ACC112 (cell line): ENCODE data around the gene SLC8A2.

Experiments used
- H2AFZ ChIP-seq: fragments of 200-600 bp; sonication (generic); one replicate; pipeline ENCODE4 v1.6.0; 2017; ENCODE audit warnings: antibody characterized with exemption, low read length; ENCODE audit not compliant: unreplicated experiment
- H3K27ac ChIP-seq: fragments of 200-600 bp; sonication (generic); 2 replicates; pipeline ENCODE4 v1.5.1; 2014; ENCODE audit warnings: low read depth, mild to moderate bottlenecking, antibody characterized with exemption, low read length, moderate library complexity
- H3K27me3 ChIP-seq: fragments of 200-600 bp; sonication (generic); 2 replicates; pipeline ENCODE4 v1.6.1; 2014; ENCODE audit warnings: mild to moderate bottlenecking, antibody characterized with exemption, low read length, moderate library complexity, mixed read lengths; ENCODE audit not compliant: insufficient read depth
- H3K36me3 ChIP-seq: fragments of 200-600 bp; sonication (generic); 2 replicates; pipeline ENCODE4 v1.6.1; 2016; ENCODE audit warnings: mild to moderate bottlenecking, antibody characterized with exemption, low read length, moderate library complexity, mixed read lengths; ENCODE audit not compliant: insufficient read depth
- H3K4me1 ChIP-seq: fragments of 200-600 bp; sonication (generic); one replicate; pipeline ENCODE4 v1.6.1; 2016; ENCODE audit warnings: low read length, mixed read lengths; ENCODE audit not compliant: insufficient read depth, unreplicated experiment, control insufficient read depth
- H3K4me3 ChIP-seq: fragments of 200-600 bp; sonication (generic); 2 replicates; pipeline ENCODE4 v1.5.1; 2014; ENCODE audit warnings: mild to moderate bottlenecking, low read depth, low read length
- H3K79me2 ChIP-seq: fragments of 200-600 bp; sonication (generic); one replicate; pipeline ENCODE4 v1.6.0; 2016; ENCODE audit warnings: low read length; ENCODE audit not compliant: control insufficient read depth, unreplicated experiment, insufficient read depth

SLC8A2 gene, protein sequence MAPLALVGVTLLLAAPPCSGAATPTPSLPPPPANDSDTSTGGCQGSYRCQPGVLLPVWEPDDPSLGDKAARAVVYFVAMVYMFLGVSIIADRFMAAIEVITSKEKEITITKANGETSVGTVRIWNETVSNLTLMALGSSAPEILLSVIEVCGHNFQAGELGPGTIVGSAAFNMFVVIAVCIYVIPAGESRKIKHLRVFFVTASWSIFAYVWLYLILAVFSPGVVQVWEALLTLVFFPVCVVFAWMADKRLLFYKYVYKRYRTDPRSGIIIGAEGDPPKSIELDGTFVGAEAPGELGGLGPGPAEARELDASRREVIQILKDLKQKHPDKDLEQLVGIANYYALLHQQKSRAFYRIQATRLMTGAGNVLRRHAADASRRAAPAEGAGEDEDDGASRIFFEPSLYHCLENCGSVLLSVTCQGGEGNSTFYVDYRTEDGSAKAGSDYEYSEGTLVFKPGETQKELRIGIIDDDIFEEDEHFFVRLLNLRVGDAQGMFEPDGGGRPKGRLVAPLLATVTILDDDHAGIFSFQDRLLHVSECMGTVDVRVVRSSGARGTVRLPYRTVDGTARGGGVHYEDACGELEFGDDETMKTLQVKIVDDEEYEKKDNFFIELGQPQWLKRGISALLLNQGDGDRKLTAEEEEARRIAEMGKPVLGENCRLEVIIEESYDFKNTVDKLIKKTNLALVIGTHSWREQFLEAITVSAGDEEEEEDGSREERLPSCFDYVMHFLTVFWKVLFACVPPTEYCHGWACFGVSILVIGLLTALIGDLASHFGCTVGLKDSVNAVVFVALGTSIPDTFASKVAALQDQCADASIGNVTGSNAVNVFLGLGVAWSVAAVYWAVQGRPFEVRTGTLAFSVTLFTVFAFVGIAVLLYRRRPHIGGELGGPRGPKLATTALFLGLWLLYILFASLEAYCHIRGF

DNA sequence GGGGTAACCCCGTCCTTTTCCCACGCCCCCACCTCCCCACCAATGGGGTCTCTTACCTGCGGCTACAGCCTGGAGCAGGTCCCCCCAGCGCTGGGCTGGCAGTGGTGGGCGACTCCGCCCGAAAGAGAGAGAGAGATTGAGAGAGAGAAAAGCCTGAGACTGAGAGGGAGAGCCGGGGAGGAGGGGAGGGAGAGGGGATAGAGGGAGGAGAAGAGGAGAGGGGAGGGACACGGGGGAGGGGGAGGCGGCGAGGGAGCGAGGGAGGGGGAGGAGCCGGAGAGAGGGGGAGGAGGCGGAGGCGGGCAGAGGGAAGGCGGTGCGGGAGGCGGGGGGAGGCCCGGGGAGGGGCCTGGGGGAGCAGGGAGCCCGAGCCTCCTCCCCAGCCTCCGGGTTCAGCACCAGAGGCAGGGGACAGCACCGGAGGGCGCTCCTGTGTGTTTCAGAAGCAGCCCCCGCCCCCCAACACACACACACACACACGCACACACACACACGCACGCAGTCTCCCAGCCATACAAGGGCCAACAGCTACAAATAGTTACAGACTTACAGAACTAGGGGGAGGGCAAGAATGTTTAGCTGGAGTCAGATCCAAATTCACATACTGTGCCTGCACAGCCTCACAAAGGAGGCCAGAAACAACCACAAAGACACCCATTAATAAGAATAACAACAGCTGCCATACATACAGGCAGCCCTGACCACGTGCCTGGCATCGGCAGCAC, at the start of gene SLC8A2:
Gene SLC8A2, minus strand, starts transcription at position 161 of the 725 bp plus-strand sequence. CDS start 5,490 bp downstream, outside the sequence.
- Histone ChIP-seq H2AFZ (no peak within 1 kb of the TSS), H3K4me3 (no peak within 1 kb of the TSS), H3K27ac (no peak within 1 kb of the TSS), H3K27me3 (peaks cover 39% of the 10 kb centered on the region), H3K4me1 (no peaks in the 10 kb centered on the region), H3K36me3 (no peaks in the 10 kb centered on the region), H3K79me2 (no peaks in the 10 kb centered on the region)

DNA sequence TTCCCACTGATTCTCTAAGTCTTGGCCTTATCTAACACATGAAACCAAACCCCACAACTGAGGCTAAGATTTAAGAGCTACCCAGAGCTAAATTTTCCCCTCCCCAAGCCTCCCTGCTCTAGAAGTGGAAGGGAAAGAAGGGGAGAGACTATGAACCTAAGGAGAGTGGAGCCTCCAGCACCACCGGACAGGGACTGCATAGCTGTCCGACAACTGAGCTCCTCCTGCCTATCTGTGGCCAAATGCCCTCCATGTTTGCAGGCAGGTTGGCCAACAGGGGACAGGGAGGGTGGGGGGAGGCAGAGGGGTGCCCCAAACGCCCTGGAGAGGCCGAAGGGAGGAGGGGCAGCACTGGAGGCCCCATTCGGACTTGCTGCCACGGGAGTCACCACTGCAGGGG, 49.1 kb upstream of the SLC8A2 start:
- Histone ChIP-seq H3K27me3 (no peaks in the 10 kb centered on the region), H3K4me3 (no peak overlapping the region), H2AFZ (no peak overlapping the region)

DNA sequence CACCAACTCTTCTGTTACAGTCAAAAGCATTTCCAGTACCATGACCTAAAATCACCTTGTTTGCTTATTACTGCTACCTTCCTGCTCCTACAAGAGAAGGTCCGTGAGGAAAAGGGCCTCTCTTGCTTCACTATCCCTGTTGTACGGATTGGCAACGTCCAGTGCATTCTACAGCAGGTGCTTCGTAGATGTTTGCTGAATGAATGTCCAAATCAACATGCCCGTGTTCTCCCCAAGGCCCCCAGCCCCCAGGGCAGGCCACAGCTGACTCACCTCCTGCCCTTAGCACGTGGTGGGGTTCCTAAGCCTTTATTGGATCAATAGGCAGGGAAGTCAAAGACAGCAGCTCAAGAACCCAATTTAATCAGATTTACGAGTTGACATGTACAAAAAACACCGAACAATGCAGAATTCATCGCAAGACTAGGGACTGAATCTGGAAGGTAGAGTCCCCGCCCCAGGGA, 48.7 kb upstream of the SLC8A2 start:
- Histone ChIP-seq H3K4me3 (no peak overlapping the region), H3K36me3 (no peaks in the 10 kb centered on the region), H3K27ac (no peak overlapping the region), H2AFZ (no peak overlapping the region), H3K27me3 (no peaks in the 10 kb centered on the region), H3K4me1 (no peaks in the 10 kb centered on the region), H3K79me2 (no peaks in the 10 kb centered on the region)

More for the DNA sequence above, 49.1 kb upstream of the SLC8A2 start:
- Histone ChIP-seq H3K36me3 (no peaks in the 10 kb centered on the region), H3K79me2 (no peaks in the 10 kb centered on the region), H3K27ac (no peak overlapping the region), H3K4me1 (no peaks in the 10 kb centered on the region)

DNA sequence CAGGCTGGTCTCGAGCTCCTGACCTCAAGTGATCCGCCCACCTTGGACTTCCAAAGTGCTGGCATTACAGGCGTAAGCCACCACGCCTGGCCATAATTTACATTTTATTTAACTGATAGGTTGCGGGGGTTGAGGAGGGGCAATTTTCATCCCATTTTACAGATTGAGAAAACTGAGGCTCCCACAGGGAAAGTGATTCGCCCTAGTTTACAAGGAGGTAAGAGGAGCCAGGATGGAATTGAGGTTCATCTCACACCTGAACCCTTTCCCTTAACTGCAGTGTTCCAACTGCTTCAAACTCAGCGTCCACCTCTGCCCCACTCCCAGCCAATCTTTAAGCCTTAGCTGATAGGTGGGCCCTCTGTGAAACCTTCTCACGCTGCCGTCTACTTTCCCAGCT, 47.2 kb upstream of the SLC8A2 start:
- Histone ChIP-seq H3K79me2 (peaks cover 9% of the 10 kb centered on the region), H3K36me3 (no peaks in the 10 kb centered on the region), H3K4me1 (no peaks in the 10 kb centered on the region), H3K27ac (no peak overlapping the region), H3K4me3 (no peak overlapping the region), H3K27me3 (no peaks in the 10 kb centered on the region), H2AFZ (no peak overlapping the region)

DNA sequence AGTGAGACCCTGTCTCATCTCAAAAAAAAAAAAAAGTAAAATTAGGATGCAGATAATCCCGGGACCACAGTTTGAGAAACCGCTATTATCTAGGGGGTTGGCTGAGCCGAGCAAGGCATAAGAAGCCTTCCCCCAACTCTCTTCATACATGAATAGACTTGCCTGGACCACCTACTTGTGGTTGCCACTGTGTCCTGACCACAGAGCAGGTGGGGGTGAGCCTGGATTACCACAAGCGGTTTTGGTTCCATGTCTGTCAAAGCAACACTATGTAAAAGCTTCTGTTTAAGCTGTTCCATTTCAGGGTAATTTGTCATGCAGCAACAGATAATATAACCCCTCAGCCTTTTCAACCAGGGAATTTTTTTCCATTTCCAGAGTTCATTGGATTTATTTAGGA, 46.4 kb upstream of the SLC8A2 start:
- Histone ChIP-seq H3K27me3 (no peaks in the 10 kb centered on the region), H3K27ac (no peak overlapping the region), H3K4me3 (no peak overlapping the region), H2AFZ (no peak overlapping the region), H3K36me3 (no peaks in the 10 kb centered on the region), H3K79me2 (peaks cover 15% of the 10 kb centered on the region), H3K4me1 (peaks cover 4% of the 10 kb centered on the region)

DNA sequence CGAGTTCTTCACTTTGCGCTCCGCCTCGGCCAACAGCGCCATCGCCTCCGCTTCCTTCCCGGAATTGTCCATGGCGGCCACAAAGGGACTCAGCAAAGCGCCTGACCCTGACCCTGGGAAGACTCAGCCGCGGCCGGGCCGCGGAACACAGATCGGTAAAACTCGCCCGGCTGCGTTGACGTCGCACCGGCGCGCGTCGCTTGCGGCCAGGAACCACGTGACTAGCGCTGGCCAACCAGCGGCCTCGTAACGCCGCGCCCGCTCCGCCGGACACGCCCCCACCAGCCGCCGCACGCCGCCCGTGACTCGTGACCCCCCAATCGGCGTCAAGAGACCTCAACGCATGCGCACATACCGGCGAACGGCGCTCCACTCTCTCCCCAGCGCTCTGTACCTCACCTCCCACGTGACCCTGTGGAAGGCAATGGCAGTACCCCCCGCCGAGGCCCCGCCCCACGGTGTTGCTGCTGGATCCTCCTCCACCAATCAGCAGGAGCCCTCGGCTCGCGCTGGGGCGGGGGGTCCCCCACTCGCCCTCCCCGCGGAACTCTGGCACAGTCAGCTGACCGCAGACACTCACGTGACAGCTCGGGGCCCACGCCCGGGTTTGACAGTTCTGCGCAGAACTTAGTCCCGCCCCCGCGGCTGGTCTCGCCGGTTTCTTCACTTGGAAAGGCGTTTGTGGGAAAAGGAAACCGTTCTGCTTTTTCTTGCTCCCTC, 43.3 kb upstream of the SLC8A2 start, which contains the start of gene NAPA:
Gene NAPA, minus strand, starts transcription at position 195 of the 720 bp plus-strand sequence. Its CDS starts 123 bp downstream, at position 72.
- Histone ChIP-seq H2AFZ (peak within 1 kb of the TSS; percentile 86), H3K27ac (peak within 1 kb of the TSS; percentile 89), H3K27me3 (no peaks in the 10 kb centered on the region), H3K4me1 (peaks cover 31% of the 10 kb centered on the region), H3K36me3 (no peaks in the 10 kb centered on the region), H3K79me2 (peaks cover 46% of the 10 kb centered on the region), H3K4me3 (peak within 1 kb of the TSS; percentile 90)

DNA sequence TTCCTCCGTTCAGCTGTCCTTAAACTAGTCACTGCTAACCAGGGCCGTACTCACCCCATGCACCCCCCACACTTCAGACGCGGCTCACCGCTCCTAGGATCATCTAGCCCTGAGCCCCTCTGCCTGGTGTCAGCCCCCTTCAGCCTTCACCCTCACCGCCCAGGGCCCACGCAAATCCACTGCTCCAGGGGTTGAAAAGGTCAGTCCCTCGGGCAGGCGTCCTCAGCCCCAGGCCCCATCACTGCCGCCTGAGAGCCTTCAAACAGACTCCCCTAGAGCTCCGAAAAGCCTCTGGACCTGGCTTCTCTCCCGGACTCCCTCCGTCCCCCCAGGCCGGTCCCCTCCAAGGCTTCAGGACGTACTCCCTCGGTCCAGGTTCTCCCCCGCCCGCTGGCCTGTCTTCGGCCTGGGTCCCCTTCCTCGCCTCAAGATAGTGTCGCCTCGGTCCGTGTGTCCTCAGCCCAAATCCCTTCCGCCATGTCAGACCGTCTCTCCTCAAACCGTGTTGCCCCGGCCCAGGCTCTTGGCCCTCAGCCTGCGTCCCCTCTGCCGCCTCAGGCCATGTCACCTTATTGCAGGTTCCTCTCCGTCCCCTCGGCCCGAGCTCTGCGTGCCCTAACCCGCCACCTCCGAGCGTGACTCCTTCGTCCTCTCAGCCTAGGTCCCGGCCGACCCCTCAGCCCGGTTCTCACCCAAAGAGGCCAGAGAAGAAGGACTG, 42.6 kb upstream of the SLC8A2 start:
- peak overlapping the region; percentile 89 for H3K27ac ChIP-seq

DNA sequence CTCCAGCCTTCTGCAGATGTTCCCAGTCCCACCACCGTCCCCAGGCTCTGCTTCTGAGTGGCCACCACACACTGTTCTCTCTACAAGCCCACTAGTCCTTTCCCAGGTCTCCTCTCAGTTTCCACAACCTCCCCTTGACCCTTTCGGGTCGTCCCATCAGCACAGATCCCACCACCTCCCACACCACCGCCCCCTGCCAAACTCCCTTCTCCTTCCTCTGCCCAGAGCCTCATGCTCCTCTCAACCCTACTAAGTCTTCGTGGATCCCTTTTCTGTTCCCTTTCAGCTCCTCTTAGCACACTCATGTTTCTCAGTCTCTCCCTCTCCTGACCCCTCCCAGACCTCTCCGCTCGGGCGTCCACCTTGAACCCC, 41.2 kb upstream of the SLC8A2 start:
- Histone ChIP-seq H3K4me1 (peaks cover 36% of the 10 kb centered on the region), H3K4me3 (peak overlapping the region; percentile 90), H3K27ac (0 out of 2 replicates have a peak overlapping the region, but pooled peaks have one; percentile 6), H2AFZ (no peak overlapping the region), H3K27me3 (no peaks in the 10 kb centered on the region), H3K79me2 (peaks cover 66% of the 10 kb centered on the region), H3K36me3 (no peaks in the 10 kb centered on the region)

More for the DNA sequence above, 42.6 kb upstream of the SLC8A2 start:
- Histone ChIP-seq H3K4me3 (peak overlapping the region; percentile 90), H3K27me3 (no peaks in the 10 kb centered on the region), H3K4me1 (peaks cover 36% of the 10 kb centered on the region), H2AFZ (peak overlapping the region; percentile 64), H3K79me2 (peaks cover 53% of the 10 kb centered on the region), H3K36me3 (no peaks in the 10 kb centered on the region)

DNA sequence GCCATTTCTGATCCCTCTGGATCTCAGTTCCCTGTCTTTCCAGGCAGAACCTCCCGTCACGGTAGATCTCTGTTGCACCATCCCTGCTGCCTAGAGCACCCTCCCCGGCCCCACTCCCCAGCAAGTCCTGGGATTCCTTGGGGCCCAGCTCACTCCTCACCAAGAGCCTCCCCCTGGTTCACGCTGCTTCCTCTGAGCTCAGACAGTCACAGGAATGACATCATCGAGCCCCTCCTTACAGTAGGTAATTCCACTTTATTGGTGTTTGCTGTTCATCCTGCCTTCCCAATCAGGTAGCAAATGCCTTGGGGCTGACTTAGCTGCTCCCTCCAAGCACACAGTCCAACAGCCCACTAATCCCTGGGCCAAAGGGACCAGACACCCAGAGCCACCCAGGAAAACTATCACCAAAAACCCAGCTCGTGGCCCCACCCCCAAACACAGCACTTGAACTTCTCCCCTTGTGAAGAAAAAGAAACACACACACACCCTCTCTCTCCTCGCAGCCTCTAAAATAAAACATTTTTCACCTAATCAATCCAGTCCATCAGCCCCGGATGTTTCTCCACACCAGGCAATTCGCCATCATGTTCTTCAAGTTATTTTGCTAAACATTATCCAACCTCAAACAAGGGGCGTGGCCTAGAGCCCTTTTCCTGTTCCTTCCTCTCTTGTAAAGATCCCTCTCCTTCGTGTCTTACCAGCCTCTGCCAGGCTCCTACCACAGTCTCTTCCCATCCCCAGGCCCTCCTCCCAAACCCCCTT, 40.7 kb upstream of the SLC8A2 start:
- Histone ChIP-seq H3K4me3 (peak overlapping the region; percentile 90), H3K79me2 (peaks cover 72% of the 10 kb centered on the region), H2AFZ (no peak overlapping the region)

More for the DNA sequence above, 40.7 kb upstream of the SLC8A2 start:
- Histone ChIP-seq H3K36me3 (no peaks in the 10 kb centered on the region), H3K27ac (0 out of 2 replicates have a peak overlapping the region, but pooled peaks have one; percentile 6), H3K4me1 (peaks cover 36% of the 10 kb centered on the region), H3K27me3 (no peaks in the 10 kb centered on the region)
